IMR-90 (cell line): Measurements from ENCODE around the gene ABITRAM.

Experiments used
- BHLHE40 ChIP-seq: fragments of 150-350 bp; IDR thresholded peaks from 2 replicates; pipeline ENCODE4 v1.6.1; 2016; ENCODE audit warnings: mild to moderate bottlenecking, low read depth, low read length
- MAFK ChIP-seq: IDR thresholded peaks from 2 replicates; pipeline ENCODE4 v1.6.1; 2012; ENCODE audit warnings: low read depth, low read length, improper control_type of control experiment
- MAZ ChIP-seq: IDR thresholded peaks from 2 replicates; pipeline ENCODE4 v1.6.1; 2012; ENCODE audit warnings: low read depth, mild to moderate bottlenecking, low read length, improper control_type of control experiment, moderate library complexity, borderline replicate concordance
- MXI1 ChIP-seq: IDR thresholded peaks from 2 replicates; pipeline ENCODE4 v1.6.1; 2012; ENCODE audit warnings: low read depth, mild to moderate bottlenecking, low read length, moderate library complexity, borderline replicate concordance
- NFE2L2 ChIP-seq: fragments of 150-350 bp; IDR thresholded peaks from 2 replicates; pipeline ENCODE4 v1.6.1; 2016; ENCODE audit warnings: low read depth, mild to moderate bottlenecking, low read length
- POLR2A ChIP-seq: IDR thresholded peaks from 2 replicates; pipeline ENCODE4 v1.6.1; 2012; ENCODE audit warnings: mild to moderate bottlenecking, low read depth, low read length
- RAD21 ChIP-seq: IDR thresholded peaks from 2 replicates; pipeline ENCODE4 v1.6.1; 2012; ENCODE audit warnings: low read length, improper control_type of control experiment
- RCOR1 ChIP-seq: IDR thresholded peaks from 2 replicates; pipeline ENCODE4 v1.6.1; 2012; ENCODE audit warnings: mild to moderate bottlenecking, low read length, improper control_type of control experiment; ENCODE audit not compliant: insufficient replicate concordance
- RFX5 ChIP-seq: IDR thresholded peaks from 2 replicates; pipeline ENCODE4 v1.8.0; 2012; ENCODE audit warnings: low read depth, mild to moderate bottlenecking, low read length, moderate library complexity
- TF ChIP-seq, protein P1 (sequence below): conservative IDR thresholded peaks from 2 replicates; pipeline ENCODE4 v1.5.1; 2012; ENCODE audit warnings: mild to moderate bottlenecking, low read depth, low read length, improper control_type of control experiment
- TF ChIP-seq, protein P2 (sequence below): fragments of 150-350 bp; IDR thresholded peaks from 2 replicates; pipeline ENCODE4 v1.6.1; 2016; ENCODE audit warnings: low read depth, mild to moderate bottlenecking, low read length, moderate library complexity, borderline replicate concordance
- TF ChIP-seq, protein P3 (sequence below): fragments of 150-350 bp; IDR thresholded peaks from 2 replicates; pipeline ENCODE4 v1.6.1; 2017; ENCODE audit warnings: mild to moderate bottlenecking, antibody characterized with exemption, low read length, low read depth

DNA sequence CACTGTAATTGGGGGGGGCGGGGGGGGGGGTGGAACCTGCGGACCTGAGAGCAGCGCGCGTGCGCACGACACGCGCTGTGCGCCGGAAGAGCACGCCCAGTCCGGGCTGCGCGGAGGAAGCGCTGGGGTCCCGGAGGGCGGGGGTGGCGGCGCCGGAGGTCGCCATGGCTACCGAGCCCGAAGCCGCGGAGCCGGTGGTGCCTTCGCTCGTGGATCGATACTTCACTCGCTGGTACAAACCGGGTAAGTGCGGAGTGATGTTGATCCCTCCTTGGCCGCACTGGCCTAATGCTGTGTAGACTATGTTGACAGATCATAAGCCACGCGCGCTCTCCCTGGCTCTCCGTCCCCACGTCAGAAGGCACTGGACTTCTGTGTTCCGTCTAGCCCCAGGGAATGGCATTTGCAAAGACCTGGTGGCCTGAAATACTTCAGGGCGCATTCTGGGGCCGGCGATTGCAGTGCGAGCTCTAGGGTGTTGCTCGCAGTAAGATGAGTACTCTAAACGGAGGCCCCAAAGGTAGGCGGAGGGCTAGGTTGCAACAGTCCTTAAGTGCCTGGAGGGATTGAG lies at the start of gene ABITRAM:
- TF ChIP-seq POLR2A = no peak
- TF ChIP-seq RFX5 = no peak
- TF ChIP-seq, protein P1, sequence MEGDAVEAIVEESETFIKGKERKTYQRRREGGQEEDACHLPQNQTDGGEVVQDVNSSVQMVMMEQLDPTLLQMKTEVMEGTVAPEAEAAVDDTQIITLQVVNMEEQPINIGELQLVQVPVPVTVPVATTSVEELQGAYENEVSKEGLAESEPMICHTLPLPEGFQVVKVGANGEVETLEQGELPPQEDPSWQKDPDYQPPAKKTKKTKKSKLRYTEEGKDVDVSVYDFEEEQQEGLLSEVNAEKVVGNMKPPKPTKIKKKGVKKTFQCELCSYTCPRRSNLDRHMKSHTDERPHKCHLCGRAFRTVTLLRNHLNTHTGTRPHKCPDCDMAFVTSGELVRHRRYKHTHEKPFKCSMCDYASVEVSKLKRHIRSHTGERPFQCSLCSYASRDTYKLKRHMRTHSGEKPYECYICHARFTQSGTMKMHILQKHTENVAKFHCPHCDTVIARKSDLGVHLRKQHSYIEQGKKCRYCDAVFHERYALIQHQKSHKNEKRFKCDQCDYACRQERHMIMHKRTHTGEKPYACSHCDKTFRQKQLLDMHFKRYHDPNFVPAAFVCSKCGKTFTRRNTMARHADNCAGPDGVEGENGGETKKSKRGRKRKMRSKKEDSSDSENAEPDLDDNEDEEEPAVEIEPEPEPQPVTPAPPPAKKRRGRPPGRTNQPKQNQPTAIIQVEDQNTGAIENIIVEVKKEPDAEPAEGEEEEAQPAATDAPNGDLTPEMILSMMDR = no peak
- TF ChIP-seq MAZ = peak; percentile 11; the same call in 1 of the 2 replicates
- TF ChIP-seq BHLHE40 = no peak
- TF ChIP-seq RAD21 = no peak
- TF ChIP-seq, protein P2, sequence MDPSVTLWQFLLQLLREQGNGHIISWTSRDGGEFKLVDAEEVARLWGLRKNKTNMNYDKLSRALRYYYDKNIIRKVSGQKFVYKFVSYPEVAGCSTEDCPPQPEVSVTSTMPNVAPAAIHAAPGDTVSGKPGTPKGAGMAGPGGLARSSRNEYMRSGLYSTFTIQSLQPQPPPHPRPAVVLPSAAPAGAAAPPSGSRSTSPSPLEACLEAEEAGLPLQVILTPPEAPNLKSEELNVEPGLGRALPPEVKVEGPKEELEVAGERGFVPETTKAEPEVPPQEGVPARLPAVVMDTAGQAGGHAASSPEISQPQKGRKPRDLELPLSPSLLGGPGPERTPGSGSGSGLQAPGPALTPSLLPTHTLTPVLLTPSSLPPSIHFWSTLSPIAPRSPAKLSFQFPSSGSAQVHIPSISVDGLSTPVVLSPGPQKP = no peak
- TF ChIP-seq, protein P3, sequence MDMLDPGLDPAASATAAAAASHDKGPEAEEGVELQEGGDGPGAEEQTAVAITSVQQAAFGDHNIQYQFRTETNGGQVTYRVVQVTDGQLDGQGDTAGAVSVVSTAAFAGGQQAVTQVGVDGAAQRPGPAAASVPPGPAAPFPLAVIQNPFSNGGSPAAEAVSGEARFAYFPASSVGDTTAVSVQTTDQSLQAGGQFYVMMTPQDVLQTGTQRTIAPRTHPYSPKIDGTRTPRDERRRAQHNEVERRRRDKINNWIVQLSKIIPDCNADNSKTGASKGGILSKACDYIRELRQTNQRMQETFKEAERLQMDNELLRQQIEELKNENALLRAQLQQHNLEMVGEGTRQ = no peak
- TF ChIP-seq MXI1 = peak; percentile 90
- no peak for TF ChIP-seq MAFK
- TF ChIP-seq NFE2L2 = no peak
- TF ChIP-seq RCOR1 = no peak
